ENCODE measurements around the gene RNF144B.
"Not testable (repeated sequence)": the region's sequence is repeated elsewhere in the genome, so short reads cannot be mapped to it uniquely, and the experiment has no call there.

Gene RNF144B

DNA sequence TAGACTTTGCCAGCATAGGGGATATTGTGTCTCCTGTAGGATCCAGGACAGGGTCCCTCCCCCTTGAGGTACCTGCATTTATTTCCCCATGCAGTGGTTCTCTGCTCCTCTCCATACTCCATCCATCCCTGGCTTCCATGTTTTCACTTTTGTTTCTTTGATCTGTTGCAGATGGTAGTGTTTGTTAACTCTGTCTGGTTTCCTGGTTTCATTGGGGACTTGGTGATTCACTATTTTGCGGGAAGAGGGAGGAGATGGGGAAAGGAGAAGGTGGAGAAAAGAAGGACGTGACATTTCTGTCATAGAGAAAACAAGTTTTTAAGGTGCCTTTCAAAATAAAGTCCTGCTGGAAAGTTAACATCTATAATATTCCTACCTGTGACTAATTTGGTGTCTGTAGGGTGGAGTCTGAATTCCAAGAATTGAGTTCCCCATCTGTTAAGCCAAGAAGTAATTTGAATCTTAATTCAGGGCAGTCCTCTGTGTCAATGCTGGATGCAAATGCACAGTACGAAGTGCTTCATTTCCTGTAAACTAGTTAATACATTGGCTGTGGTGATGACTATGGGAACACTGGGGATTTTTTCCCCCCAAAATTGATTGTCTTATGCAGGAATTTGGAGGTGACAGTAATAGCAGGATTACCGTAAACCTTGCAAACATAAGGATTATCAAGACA is 6.9 kb upstream of the RNF144B start:
- DNase-seq: no peak

DNA sequence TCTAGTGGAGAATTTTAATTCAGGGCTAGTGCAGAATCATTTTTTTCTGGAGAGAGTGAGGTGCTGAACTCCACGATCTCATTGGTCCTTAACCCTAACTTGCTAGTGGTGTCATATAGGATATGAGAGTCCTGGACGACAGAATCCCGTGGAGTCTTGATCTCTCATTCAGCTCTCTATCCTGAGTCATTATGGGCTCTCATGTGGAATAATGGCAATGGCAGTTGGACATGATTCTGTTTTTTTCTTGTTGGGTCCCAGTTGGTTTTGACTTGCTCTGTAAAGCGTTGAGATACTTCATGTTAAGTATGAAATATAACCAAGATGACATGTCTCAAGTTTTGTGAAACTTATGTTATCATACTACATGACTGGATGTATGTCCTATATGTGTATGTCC is 6.3 kb upstream of the RNF144B start:
- no peak for DNase-seq

DNA sequence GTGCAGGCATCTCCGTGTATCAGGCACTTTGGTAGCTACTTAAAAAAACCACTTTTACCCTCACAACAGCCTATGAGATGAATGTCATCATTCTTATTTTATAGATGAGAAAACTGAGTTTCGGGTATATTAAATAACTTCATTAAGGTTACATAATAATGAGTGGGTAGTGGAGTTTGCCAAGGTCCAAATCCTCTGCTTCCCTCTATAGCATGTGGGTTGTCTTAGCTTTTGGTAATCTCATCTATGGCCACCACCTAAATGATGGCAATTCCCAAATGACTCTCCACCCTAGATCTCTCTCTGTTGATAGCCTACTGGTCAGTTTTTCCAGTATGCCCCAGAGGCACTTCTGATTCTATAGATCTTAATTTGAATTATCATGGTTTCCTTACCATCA is 3.7 kb upstream of the RNF144B start:
- no peak for DNase-seq

DNA sequence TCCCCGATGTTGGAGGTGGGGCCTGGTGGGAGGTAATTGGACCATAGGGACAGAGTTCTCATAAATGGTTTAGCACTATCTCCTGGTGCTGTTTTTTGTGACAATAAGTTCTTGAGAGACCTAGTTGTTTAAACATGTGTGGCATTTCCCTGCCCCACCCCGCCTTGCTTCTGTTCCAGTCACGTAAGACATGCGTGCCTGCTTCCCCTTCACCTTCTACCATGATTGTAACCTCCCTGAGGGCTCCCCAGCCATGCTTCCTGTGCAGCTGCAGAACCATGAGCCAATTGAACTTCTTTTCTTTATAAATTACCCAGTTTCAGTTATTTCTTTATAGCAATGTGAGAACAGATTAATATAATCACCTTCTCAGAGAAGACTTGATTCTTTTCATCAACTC is 2.5 kb upstream of the RNF144B start:
- no peak for DNase-seq

DNA sequence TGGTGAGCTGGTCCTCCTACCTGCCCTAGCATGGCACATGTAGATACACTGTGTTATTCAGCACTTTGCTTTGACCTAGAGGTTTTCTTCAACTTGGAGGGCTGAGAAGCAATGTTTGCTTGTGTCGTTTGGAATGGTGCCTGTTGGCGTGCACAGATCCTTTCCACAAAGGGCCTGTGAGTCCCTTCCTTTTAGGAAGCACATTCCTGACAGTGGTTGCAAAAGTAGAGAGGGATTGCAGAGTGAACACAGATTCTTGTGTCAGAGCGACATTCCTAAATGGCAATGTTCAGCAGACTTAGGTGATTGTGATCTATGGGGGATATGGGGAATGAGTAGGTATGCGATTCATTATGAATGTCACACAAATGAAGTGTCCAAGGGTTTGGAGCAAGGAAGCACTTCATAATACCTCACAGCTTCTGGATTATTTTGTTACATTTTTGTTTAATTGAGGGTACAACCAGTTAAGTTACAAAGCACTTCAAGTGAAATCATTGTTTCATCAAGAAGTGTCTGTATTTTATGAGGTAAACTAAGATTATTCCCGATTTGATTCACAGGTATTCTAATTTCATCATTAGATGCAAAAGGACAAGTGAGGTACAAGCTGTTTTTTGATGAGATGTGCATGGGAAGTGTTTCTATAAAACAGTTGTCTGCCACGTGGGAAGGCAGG is 713 bp upstream of the RNF144B start:
- no peak for DNase-seq

DNA sequence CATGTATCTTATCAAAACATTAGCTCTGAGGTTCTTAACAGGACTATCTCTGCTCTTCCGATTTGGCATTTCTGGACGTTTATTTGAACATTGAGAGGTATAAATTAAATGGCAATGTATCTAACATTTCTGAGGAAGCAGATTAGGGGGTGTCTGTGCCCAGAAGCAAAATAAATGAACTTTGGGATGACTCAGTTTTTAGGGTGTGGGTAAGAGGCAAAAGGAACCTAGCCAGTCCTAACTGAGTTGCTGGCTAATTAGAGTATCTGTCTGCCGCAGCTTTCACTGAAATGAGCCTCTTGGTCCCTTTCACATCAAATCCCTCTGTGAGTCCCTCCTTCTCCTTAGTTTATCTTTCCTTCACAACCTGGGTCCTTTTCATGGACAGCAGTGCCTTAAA is 1.1 kb downstream of the RNF144B start:
- no peak for DNase-seq

DNA sequence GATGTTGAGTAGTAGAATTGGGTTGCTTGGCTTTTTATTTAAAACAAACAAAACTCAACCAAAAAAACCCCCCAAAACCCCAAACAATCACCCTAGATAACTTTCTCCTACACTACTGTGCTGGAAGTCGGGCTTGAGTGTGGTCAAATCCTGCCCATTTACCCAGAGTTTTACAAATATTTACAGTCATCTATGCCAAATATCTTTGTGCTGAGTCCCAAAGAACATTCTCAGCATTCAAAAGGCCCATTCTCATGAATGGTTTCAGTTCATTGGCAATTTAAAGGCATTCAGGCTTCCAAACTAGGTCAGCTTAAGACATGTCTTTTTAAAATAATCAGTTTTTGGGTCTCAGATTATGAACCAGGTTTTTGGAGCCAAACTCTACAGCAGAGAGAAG is 1.8 kb downstream of the RNF144B start:
- no peak for DNase-seq

DNA sequence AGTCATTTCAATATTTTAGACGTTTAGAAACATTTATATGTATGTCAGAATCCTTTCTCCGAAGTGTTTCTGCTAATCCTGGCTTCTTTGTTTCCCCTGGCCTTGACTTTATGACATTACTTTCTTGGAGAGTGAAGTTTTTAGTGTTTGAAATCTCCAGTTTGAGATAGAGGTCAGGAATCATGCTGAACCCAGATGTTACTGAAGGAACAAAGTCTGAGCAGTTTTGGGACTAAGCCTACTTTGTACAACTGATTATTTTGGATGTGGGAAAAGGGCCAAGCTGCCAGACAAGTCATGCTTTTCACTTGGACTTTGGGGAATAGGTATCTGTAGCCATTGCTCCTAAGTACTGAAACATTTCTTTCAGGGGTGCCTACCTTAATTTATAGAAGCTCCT is 2.3 kb downstream of the RNF144B start:
- no peak for DNase-seq

DNA sequence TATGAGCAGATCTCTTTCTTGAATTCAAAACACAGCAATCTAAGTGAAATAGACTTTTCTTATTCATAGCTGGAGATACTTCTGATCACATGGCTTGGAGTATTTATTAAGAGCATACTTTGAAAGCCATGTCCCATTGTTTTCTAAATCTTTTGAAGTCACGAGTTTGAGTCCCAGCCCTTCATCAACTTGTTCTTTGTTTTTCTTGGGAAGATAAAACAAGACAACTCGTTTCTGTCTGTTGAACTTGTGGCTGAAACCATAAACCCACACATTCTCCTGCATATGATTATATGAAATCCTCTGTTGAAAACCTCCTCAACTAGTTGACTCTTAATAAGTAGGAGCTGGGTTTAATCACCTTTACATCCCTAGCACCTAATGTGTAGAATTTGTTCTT is 3.3 kb downstream of the RNF144B start:
- no peak for DNase-seq

DNA sequence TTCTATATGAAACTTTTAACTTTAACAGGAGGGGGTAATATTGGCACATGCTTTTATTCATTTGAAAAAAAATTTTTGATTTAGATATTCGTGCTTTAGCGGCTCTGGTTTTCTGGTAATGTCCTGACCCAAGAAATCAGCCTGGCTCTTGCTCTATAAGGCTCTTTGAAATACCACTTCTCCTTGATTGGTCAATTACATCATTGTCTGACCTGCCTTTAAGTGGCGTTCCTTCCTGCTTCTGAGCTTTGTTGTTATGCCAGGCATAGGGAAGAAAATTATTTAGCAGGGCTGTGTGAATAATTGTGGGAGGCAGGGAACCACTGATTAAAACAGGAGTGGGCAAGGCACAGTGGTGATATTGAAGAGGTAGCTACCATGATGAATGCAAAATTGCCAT is 3.9 kb downstream of the RNF144B start:
- no peak for DNase-seq

DNA sequence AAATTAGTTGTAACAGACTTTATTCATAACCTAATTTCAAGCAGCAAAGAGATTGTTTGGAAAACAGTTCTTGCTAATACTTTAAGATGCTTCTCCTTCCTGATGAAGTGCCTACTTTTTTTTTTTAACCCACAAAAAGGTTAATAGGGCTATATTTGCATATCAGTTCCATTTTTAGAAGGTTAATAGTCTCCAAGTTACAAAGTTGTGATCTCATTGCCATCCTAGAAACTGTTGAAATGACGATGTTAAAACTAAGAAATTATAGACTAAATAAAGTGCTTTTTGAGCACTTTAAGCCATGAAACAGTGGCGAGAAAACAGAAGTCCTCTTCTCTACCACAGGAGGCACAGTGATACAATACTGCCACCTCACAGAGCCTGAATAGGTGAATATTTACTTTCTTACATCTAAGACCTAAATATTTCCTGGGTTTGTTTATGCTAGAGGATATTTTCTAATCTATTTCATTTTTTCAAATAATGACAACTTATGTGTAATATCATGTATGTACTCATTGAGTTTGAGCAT is 5.3 kb downstream of the RNF144B start:
- no peak for DNase-seq

DNA sequence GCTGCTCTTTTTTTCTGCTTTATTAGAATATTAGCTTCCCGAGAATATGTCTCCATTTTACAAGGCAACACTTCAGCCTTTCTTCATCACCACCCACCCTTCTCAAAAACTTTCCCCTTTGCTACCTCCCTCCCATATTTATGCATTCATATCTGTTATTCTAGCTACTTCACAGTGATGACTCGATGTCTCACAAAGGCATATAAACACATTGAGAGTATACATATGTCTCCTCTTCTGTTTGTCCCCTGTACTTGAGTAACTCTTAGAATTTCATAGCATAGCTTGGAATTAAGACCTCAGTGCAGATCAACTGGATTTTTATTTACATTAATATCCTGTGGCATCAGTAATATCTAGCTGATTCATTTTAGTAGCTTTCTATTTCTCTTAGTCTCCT is 6.5 kb downstream of the RNF144B start:
- DNase-seq: no peak

DNA sequence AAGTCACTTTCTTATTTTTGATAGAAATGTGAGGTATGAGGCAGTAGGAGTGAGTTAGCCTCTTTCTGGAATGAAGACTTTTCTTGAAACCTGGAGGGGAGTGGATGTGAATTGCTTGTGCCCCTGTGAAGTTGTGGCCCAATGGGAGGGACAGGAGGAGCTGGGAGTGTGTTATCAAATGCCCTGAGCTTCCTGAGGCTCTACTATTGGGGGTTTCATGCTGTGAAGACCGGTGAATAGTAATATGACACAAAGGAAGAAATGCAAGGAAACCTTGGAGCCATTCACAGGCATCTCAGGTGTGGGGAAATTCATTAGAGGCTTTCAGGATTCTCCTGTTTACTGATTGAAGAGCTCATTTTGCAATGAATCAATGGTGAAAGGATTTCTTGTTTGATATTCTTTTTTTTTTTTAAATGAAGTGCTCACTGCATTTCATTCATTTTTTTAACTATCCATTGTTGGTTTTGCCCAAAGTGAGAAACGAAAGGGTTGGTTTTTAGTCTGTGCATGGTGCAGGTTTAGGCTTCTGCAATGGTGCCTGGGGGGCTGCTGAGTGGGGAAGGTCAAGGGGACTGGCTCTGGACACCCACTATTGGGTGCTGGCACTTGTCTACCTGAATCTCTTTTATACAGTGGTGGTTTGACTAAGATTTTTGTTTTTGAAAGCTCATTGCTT is 8.2 kb downstream of the RNF144B start:
- no peak for DNase-seq

DNA sequence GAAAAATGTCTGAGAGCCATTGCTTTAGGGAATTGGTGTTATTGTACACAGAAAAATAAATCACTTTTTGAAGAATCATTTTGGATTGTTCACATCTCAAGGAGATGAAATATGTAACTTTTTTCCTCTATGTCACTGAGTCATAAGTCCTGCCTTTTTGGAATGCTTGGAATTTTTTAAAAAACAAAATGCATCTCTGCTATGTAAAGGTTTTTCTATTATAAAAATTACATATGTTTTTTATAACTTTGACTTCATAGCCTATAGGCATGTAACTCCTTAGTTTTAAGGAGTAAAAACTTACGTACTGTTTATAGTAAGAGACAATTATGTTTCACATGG is 8.7 kb downstream of the RNF144B start:
- no peak for DNase-seq

DNA sequence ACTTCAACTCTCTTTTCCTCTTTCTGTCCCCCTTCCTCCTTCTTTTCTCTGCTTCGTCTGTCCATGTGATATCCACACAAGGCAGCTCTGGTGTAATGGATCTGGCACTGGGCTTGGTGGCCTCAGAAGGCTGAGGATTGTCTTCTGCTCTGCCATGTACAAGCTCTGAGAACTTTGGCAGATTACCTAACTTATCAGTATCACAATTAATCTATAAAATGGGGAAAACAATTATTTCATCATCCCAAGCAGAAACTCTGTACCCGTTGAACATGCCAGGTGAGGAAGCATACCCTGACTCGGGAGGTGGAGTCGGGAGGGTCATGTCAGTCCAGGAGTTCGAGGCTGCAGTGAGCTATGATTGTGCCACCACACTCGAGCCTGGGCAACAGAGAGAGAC is 10.6 kb downstream of the RNF144B start:
- no peak for DNase-seq

DNA sequence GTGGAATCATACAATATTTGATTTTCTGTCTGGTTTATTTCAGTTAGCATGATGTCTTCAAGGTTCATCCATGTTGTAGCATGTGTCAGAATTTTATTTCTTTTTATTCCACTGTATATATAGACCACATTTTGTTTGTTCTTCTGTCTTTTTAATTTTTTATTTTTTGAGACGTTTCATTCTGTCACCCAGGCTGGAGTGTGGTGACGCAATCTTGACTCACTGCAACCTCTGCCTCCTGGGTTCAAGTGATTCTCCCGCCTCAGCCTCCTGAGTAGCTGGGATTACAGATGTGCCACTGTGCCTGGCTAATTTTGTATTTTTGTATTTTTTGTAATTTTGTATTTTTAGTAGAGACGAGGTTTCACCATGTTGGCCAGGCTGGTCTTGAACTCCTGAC is 11.1 kb downstream of the RNF144B start:
- not testable (repeated sequence) for DNase-seq

DNA sequence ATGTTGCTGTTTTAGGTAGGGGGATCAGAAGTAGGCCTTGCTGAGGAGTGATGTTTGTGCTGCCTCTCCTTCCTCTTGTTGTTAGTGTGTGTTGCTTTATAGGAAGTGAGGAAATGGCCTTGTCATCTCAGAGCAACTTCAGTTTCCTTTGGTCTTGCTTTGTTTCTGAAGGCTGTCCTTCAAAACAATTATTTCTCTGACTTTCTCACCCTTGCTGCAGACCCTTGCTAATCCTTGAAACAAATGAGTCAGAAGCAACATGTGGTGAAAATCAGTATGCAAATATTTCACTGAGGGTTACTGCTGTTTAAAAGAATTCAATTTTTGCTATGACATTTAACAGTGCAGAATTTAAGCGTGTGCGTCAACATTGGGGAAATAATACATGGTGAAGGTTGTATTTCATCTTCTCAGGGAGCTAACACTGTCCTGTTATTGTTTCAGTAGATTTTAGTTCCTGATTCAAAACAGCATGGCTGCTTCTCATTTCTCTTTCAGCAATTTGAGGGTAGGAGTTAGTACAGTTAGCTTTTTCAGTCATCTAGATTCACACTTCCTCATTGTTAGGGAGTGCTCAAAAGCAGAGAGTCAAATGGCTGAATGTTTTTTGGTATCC is 13.8 kb downstream of the RNF144B start:
- no peak for DNase-seq

DNA sequence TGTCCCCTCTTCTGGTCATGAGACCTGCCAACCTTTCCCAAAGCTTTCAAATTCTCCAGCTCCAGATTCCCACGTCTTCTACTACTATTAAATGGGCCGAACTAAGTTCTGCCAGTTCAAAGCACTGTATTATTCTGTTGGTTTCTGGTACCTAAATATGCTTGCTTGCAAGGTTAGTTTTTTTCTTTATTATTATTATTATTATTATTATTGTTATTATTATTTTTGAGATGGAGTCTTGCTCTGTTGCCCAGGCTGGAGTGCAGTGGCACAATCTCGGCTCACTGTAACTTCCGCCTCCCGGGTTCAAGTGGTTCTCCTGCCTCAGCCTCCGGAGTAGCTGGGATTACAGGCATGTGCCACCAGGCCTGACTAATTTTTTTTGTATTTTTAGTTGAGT is 17.8 kb downstream of the RNF144B start:
- not testable (repeated sequence) for DNase-seq

DNA sequence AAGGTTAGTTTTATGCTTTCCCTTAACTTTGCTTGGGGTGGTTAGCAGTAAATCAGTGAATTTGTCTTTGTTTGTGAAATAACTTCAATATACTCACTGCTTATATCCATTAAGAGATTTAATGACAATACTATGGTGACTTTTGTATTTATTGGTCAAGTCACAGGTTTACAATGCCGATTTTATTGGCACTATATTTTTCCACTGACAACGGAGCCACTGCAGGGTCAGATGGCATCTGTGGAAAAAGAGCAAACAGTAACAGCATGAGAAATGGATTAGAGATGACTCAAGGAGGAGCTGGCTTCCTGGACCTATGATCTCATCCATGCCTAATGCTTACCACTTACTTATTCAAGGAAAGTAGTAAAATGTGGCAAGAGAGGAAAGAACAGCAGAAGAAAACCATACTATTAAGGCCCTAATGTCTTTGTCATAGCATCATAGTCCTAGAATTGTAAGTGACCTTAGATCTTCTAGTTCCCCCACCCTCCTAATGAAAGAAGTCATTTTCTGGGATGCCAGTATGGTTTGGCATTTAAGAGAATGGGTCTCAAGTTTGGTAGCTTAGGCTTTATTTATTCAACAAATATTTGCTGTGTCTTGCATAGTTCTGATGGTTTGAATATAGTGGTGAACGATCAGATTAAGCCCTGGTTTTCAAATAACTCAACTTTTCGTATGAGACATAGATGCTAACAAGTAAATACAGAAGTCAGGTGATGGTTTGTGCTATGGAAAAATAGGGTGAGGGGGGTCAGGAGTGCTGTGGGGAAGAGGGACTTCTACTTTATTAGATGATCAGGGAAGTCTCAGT is 18.5 kb downstream of the RNF144B start:
- no peak for DNase-seq

DNA sequence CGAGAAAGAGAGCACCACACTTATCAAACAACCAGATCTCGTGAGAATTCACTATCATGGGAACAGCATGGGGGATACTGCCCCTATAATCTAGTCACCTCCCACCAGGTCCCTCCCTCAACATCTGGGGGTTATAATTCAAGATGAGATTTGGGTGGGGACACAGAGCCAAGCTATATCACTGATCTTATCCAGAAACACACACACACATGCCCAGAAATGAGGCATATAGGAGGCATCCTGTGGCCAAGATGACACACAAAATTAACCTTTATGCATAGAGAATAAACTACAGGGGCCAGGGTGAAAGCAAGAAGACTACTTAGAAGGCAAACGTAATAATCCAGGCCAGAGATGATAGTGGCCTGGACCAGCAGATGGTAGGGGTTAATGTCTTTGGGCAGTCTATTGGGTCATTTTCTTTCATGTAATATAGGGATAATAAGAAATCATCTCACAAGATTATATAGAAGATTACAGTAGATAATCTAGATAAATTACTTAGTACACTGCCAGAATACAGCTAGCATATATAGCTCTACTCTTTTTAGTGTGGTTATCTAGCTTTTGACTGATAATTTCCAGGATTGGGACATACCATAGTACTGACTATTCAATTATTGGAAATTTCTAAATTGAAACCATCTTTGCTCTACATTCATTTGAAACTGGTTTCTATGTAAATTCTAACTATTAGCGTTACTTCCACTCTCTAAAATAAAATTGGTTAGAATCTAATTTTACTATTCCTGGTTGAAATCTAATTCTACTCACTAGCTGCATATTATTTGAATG is 20.0 kb downstream of the RNF144B start:
- DNase-seq: no peak

DNA sequence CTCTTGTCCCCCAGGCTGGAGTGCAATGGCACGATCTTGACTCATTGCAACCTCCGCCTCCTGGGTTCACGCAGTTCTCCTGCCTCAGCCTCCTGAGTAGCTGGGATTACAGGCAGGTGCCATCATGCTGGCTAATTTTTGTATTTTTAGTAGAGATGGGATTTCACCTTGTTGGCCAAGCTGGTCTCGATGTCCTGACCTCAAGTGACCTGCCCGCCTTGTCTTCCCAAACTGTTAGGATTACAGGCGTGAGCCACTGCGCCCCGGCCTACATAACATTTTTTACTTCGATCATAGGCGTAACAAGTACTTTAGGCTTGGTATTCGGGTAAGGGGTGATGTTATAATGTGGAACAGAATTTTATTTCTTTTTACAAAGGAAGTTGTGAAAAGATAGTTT is 22.5 kb downstream of the RNF144B start:
- not testable (repeated sequence) for DNase-seq

DNA sequence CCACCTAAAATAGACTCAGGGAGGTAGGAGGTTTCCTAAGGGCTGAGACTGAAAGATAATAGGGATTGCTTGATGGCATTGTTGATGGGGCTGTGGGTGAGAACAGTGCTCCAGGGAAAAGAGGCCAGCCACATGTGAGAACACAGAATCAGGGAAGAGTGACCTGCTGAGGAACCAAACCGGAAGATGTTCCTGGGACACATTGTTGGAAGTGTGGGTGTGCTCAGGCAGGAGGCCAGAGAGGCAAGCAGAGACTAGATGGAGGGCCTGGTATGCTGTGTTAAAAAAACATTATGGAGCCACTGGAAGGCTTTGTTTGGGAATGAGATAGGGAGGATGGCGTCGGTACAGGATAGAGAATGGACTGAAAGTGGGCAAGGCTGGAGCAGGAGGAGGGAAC is 23.3 kb downstream of the RNF144B start:
- DNase-seq: no peak

Data from NCI-H774 (cell line).